HepG2 (cell line): ENCODE data around the gene USP32. TPM values are rescaled to one million over a fixed set of nuclear protein-coding genes. Genes with fewer than 3 reads are reported as not detected.

Experiments used
- CTCF ChIP-seq: sonication (generic); formaldehyde crosslinking; IDR thresholded peaks from 2 replicates; pipeline ENCODE4 v1.5.0; 2020; ENCODE audit warnings: mild to moderate bottlenecking, missing genetic modification reagents, moderate library complexity
- EZH2 ChIP-seq: conservative IDR thresholded peaks from 2 replicates; pipeline ENCODE4 v1.6.1; 2012; ENCODE audit warnings: mild to moderate bottlenecking, low read depth, low read length, moderate library complexity
- FUBP1 ChIP-seq: sonication (generic); formaldehyde crosslinking; IDR thresholded peaks from 2 replicates; pipeline ENCODE4 v1.5.1; 2020; ENCODE audit warnings: missing genetic modification reagents, mild to moderate bottlenecking, borderline replicate concordance
- MTERF4 ChIP-seq: sonication (generic); formaldehyde crosslinking; IDR thresholded peaks from 2 replicates; pipeline ENCODE4 v1.8.0; 2023; ENCODE audit warnings: mild to moderate bottlenecking, missing genetic modification reagents
- PAXIP1 ChIP-seq: sonication (generic); formaldehyde crosslinking; conservative IDR thresholded peaks from 2 replicates; pipeline ENCODE4 v1.4.0; 2020; ENCODE audit warnings: mild to moderate bottlenecking, missing genetic modification reagents, moderate library complexity
- RFX3 ChIP-seq: IDR thresholded peaks from 2 replicates; pipeline ENCODE4 v1.6.1; 2016; ENCODE audit warnings: missing biosample characterization, missing genetic modification reagents
- SYNCRIP ChIP-seq: fragments of 200-400 bp; formaldehyde crosslinking; IDR thresholded peaks from 2 replicates; pipeline ENCODE4 v1.6.1; 2018; ENCODE audit warnings: mild to moderate bottlenecking, low read depth, low read length; ENCODE audit not compliant: insufficient read depth
- ZNF292 ChIP-seq: sonication (generic); formaldehyde crosslinking; IDR thresholded peaks from 2 replicates; pipeline ENCODE4 v1.8.1; 2022; ENCODE audit warnings: mild to moderate bottlenecking, low read depth, missing genetic modification reagents, borderline replicate concordance
- ZNF710 ChIP-seq: sonication (generic); formaldehyde crosslinking; IDR thresholded peaks from 2 replicates; pipeline ENCODE4 v1.5.0; 2020; ENCODE audit warnings: mild to moderate bottlenecking, missing genetic modification reagents, borderline replicate concordance
- ZNF773 ChIP-seq: sonication (generic); formaldehyde crosslinking; IDR thresholded peaks from 2 replicates; pipeline ENCODE4 v1.4.0; 2020; ENCODE audit warnings: missing genetic modification reagents, borderline replicate concordance
- polyA plus RNA-seq, 8 experiments: library from polyadenylated mRNA; depleted of rRNA in 3 of 8; stranded (reverse) in 7 of 8; unstranded in 1 of 8; fragments of >200 nt; fragmentation: Illumina TruSeq in 4 of 8; extraction: Trizol in 4 of 8; gene quantifications; 2 replicates each; pipeline versions ENCODE4 v1.2.1 to v1.2.3, GENCODE V29; 2011 to 2016; ENCODE audit warnings: low read depth in 4 of 8, missing spikeins in 1 of 8, mixed read lengths in 1 of 8; ENCODE audit not compliant: insufficient read depth in 1 of 8
- total RNA-seq, 5 experiments: library from RNA; depleted of rRNA; stranded (reverse); fragments of >200 nt; fragmentation: Illumina TruSeq; extraction: Trizol; gene quantifications; 2 replicates each; pipeline ENCODE4 v1.2.3, GENCODE V29; 2016; ENCODE audit warnings: low read depth in 1 of 5
- TF ChIP-seq, protein P1 (sequence below): IDR thresholded peaks from 2 replicates; pipeline ENCODE4 v1.6.1; 2016; ENCODE audit warnings: missing biosample characterization, missing genetic modification reagents, low read depth
- TF ChIP-seq, protein P2 (sequence below): sonication (generic); formaldehyde crosslinking; IDR thresholded peaks from 2 replicates; pipeline ENCODE4 v1.5.1; 2020; ENCODE audit warnings: missing genetic modification reagents, mild to moderate bottlenecking, borderline replicate concordance

USP32 gene
- total and polyA plus RNA-seq, 2 of the 13 experiments (the other 11 are each of a cell fraction or from before 2014, with no cell fraction given), result 24.9 to 39.9 TPM

GRCh38 chr17:60135151-60135950 is 256.6 kb downstream of the USP32 start (continued):
- no peak for TF ChIP-seq PAXIP1
- TF ChIP-seq EZH2, result no peak
- peak; percentile 98 for TF ChIP-seq ZNF773 (CRISPR knock-in tag)
- TF ChIP-seq SYNCRIP, result no peak
- TF ChIP-seq CTCF (CRISPR knock-in tag), result 0 out of 2 replicates have a peak, but pooled peaks have one; percentile 16
- TF ChIP-seq, protein P1, sequence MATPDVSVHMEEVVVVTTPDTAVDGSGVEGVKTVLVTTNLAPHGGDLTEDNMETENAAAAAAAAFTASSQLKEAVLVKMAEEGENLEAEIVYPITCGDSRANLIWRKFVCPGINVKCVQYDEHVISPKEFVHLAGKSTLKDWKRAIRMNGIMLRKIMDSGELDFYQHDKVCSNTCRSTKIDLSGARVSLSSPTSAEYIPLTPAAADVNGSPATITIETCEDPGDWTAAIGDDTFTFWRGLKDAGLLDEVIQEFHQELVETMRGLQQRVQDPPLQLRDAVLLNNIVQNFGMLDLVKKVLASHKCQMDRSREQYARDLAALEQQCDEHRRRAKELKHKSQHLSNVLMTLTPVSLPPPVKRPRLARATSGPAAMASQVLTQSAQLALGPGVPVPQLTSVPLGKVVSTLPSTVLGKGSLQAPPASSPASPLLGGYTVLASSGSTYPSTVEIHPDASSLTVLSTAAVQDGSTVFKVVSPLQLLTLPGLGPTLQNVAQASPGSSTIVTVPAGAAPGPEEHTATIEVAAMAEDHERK (CRISPR knock-in tag), result peak; percentile 68
- TF ChIP-seq, protein P2, sequence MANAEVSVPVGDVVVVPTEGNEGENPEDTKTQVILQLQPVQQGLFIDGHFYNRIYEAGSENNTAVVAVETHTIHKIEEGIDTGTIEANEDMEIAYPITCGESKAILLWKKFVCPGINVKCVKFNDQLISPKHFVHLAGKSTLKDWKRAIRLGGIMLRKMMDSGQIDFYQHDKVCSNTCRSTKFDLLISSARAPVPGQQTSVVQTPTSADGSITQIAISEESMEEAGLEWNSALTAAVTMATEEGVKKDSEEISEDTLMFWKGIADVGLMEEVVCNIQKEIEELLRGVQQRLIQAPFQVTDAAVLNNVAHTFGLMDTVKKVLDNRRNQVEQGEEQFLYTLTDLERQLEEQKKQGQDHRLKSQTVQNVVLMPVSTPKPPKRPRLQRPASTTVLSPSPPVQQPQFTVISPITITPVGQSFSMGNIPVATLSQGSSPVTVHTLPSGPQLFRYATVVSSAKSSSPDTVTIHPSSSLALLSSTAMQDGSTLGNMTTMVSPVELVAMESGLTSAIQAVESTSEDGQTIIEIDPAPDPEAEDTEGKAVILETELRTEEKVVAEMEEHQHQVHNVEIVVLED (CRISPR knock-in tag), result peak; percentile 89
- TF ChIP-seq ZNF710 (CRISPR knock-in tag), result 0 out of 2 replicates have a peak, but pooled peaks have one; percentile 2
- no peak for TF ChIP-seq FUBP1 (CRISPR knock-in tag)
- TF ChIP-seq MTERF4 (CRISPR knock-in tag), result no peak; the same call in 1 of the 2 replicates
- TF ChIP-seq ZNF292 (CRISPR knock-in tag), result peak; percentile 80; the same call in 1 of the 2 replicates
- no peak for TF ChIP-seq RFX3 (CRISPR knock-in tag)
